H7 (cell line): ENCODE data around the gene TCP11L2. TPM values are rescaled to one million over a fixed set of nuclear protein-coding genes. Genes with fewer than 3 reads are reported as not detected.
A peak's percentile ranks its signal among the peaks of the same experiment; 100 is the strongest.

Experiments used
- DNase-seq: peaks from one replicate; pipeline ENCODE4 v3.0.0; 2012
- H3K27me3 ChIP-seq: 2 replicates; pipeline ENCODE4 v1.6.0; 2011; ENCODE audit warnings: mild to moderate bottlenecking, low read length; ENCODE audit not compliant: control insufficient read depth, insufficient read depth
- H3K36me3 ChIP-seq: replicated peaks from 2 replicates; pipeline ENCODE4 v1.5.1; 2011; ENCODE audit warnings: low read length; ENCODE audit not compliant: control insufficient read depth, insufficient read depth
- H3K4me3 ChIP-seq: 2 replicates; pipeline ENCODE4 v1.5.1; 2011; ENCODE audit warnings: low read depth, mild to moderate bottlenecking, control low read depth, low read length, moderate library complexity; ENCODE audit not compliant: insufficient read depth
- total RNA-seq: library from RNA; depleted of rRNA; stranded (reverse); fragments of >200 nt; shearing (Covaris generic); gene quantifications from 2 replicates; pipeline ENCODE4 v1.2.3, GENCODE V29; 2014; rRNA removed

The TCP11L2 gene
- total RNA-seq: 6.9 and 8.3 TPM in 2 replicates

DNA sequence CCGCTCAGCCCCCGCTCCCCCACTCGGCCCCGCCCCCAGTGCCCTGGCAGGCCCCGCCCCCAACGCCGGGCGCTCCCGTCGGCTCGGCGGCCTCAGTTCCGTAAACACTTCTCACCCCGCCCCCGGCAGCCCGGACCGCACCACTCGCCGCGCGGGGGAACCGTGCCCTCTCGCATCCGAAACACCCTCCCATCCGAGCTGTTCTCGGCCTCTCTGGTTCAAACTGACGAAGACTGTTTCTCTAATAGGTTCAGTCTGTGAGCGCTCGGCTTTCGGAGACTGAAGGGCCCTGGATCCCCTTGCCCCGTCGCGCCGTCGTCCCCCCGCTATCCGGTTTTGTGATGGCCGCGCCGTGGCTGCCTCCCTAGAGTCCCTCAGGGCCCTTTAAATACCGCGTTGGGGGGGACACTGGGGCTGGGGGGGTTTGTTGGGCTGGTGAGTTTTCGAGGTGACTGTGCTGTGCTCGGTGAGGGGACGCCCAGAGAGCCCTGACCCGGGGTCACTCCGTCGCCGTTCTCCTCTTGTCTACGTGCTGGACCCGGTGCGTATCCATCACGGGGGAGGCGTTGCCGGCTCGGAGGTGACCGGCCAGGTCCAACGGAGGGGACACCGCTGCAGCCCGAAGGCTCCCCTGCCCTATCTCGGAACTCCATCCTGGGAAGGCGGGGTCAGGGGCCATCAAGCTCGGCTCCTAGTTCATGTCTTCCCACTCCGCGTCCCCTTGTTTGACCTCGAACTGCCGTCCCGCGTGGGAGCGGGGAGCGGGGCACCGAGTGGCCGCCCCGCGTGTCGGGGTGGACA lies at the start of gene TCP11L2:
TCP11L2 (plus strand) TSS at position 333 of the 801 bp plus-strand sequence. CDS start 8,343 bp downstream, outside the sequence.
- DNase-seq: peak; percentile 95
- H3K4me3 ChIP-seq: peak within 1 kb of the TSS; percentile 81
- H3K27me3 ChIP-seq: no peaks in the 10 kb centered on the region
- H3K36me3 ChIP-seq: no peaks in the 10 kb centered on the region

DNA sequence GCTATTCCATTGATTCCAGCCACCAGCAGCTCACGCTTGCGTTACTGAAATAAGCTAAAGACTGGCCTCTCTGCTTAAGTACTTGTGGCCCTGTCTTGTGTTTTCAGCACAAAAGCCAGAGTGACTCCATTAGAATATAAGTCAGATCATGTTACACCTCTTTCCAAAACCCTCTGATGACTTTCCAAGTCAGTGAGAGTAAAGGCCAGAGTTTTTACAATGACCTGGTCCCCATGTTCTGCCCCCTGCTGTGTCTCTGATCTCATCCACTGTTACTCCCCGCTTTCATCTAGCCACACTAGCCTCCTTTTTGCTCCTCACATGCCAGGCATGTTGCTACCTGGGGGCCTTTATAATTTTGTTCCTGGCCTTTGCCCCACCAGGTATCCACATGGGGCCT lies 47.8 kb upstream of the TCP11L2 start:
- Histone ChIP-seq H3K27me3 (no peaks in the 10 kb centered on the region), H3K4me3 (no peak overlapping the region), H3K36me3 (no peaks in the 10 kb centered on the region)
- peak; percentile 60 for DNase-seq

DNA sequence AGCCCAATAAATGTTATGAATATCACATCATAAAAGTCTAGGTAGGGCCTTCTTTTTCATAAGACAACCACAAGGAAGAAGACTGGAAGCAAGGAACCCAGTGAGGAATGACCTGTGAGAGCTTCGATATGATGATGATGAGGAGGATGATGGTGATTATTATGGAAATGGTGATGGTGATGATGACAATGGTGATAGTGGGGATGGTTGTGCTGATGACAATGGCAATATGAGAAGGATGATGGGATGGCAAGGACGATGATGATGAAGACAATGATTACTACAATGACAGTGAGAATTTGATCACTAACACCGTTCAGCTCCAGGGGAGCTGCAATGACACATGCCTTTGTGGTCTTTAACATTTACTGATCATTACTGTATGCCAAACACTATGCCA lies 47.0 kb upstream of the TCP11L2 start:
- no peak overlapping the region for H3K4me3 ChIP-seq
- no peaks in the 10 kb centered on the region for H3K36me3 ChIP-seq
- DNase-seq: no peak
- H3K27me3 ChIP-seq: no peaks in the 10 kb centered on the region

DNA sequence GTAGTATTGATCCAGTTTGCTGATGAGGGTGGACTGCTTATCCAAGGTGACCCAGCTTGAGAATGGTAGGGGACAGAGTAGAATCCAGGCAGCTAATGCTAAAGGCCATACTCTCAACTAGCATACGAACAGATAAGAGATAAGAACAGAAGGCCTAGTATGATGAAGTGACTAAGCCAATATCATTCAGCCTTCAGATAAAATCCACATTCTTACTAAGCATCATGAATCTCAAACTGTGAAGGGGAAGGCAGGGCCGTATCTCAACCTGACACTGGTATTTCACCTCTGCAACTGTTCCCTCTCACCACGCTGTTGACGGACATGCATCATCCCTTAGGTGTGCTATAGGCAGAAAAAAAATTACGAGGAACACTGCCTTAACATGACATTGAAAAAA lies 46.6 kb upstream of the TCP11L2 start:
- no peak for DNase-seq
- no peak overlapping the region for H3K4me3 ChIP-seq
- no peaks in the 10 kb centered on the region for H3K36me3 ChIP-seq
- H3K27me3 ChIP-seq: no peaks in the 10 kb centered on the region

DNA sequence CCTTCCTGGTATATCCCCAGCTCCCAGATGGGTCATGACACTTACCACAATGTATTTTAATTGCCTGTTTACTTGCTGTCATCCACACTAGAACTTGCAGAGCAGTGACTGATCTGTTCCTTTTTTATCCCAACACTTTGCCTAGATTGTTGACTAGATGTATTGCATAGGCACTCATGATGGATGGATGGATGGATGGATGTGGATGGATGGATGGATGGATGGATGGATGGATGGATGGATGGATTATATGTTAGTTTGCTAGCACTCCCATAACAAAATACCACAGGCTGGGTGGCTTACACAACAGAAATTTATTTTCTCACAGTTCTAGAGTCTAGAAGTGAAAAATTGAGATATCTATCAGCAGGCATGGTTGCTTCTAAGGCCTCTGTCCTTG lies 46.0 kb upstream of the TCP11L2 start:
- no peaks in the 10 kb centered on the region for H3K36me3 ChIP-seq
- no peak overlapping the region for H3K4me3 ChIP-seq
- DNase-seq: no peak
- no peaks in the 10 kb centered on the region for H3K27me3 ChIP-seq

DNA sequence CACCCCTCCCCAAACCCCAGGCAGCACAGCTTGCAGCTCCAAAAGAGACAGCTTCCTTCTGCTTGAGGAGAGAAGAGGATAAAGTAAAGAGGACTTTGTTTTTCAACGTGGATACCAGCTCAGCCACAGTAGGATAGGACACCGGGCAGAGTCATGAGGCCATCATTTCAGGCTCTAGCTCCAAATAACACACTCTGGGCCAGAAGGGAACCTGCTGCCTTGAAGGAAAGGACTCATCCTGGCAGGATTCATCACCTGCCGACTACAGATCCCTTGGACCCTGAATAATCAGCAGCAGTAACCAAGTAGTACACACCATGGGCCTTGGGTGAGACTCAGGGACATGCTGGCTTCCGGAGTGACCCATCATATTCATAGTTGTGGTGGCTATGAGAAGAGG lies 44.3 kb upstream of the TCP11L2 start:
- Histone ChIP-seq H3K27me3 (no peaks in the 10 kb centered on the region), H3K36me3 (no peaks in the 10 kb centered on the region), H3K4me3 (no peak overlapping the region)
- DNase-seq: no peak

DNA sequence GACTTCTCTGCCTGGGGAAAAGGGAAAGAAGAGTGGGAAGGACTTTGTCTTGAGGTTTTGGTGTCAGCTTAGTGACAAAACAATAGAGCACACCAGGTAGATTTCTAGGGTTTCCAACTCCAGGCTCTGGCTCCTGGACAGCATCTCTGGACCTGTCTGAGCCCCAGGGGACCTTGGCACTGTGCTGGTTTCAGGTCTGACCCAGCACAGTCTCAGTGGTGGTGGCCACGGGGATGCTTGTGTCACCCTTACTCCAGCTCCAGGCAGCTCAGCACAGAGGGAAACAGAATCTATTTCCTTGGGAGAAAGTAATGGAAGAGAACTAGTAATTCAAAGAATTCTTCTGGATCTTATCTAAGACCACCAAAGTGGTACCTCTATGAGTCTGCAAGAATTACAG lies 43.6 kb upstream of the TCP11L2 start:
- H3K27me3 ChIP-seq: no peaks in the 10 kb centered on the region
- no peak overlapping the region for H3K4me3 ChIP-seq
- no peaks in the 10 kb centered on the region for H3K36me3 ChIP-seq
- DNase-seq: no peak

DNA sequence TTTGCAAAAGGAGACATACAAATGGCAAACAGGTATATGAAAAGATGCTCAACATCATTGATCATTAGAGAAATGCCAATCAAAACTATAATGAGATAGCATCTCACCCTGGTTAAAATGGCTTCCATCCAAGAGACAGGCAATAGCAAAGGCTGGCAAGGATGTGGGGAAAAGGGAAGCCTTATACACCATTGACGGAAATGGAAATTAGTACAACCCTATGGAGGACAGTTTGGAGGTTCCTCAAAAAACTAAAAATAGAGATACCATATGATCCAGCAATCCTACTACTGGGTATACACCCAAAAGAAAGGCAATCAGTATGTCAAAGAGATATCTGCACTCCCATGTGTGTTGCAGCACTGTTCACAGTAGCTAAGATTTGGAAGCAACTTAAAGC lies 37.4 kb upstream of the TCP11L2 start:
- Histone ChIP-seq H3K36me3 (no peaks in the 10 kb centered on the region), H3K27me3 (no peaks in the 10 kb centered on the region), H3K4me3 (no peak overlapping the region)
- no peak for DNase-seq

DNA sequence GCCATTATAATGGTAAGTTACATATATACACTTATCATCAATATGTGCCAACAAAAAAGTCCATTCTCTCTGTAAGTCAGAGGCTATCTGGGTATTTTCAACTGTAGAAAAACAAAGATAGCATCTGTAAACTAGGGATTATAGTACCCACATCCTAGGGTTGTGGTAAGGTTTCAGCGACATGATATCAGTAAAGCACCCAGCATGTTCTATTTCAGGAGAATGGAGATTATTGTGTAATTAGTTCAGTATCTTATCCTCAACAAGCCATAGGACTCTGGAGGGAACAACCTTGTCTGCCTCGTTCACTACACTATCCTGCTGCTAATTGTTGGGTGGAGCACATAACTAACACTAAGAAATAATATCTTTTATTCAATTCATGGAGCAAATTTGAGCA lies 35.0 kb upstream of the TCP11L2 start:
- no peaks in the 10 kb centered on the region for H3K36me3 ChIP-seq
- no peak overlapping the region for H3K4me3 ChIP-seq
- no peaks in the 10 kb centered on the region for H3K27me3 ChIP-seq
- DNase-seq: no peak

DNA sequence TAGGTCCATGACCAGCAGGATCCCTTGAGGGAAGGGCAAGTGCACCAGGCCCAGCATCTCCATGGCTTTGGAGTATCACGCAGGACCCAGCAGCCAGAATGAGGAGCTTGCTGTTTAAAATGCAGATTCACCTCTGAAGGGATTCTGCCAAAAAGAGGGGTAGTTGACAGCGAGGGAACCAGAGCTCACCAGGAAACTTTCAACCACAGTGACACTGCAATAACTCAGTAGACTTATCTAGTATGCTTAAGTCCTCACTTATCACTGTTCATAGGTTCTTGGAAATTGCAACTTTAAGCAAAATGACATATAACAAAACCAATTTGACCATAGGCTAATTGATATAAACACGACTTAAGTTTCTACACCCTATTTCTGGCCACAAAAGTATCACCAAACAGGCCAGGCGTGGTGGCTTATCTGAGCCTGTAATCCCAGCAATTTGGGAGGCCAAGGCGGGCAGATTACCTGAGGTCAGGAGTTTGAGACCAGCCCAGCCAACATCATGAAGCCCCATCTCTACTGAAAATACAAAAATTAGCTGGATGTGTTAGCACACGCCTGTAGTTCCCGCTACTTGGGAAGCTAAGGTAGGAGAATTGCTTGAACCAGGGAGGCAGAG lies 33.3 kb upstream of the TCP11L2 start:
- Histone ChIP-seq H3K4me3 (no peak overlapping the region), H3K36me3 (no peaks in the 10 kb centered on the region), H3K27me3 (no peaks in the 10 kb centered on the region)
- no peak for DNase-seq

DNA sequence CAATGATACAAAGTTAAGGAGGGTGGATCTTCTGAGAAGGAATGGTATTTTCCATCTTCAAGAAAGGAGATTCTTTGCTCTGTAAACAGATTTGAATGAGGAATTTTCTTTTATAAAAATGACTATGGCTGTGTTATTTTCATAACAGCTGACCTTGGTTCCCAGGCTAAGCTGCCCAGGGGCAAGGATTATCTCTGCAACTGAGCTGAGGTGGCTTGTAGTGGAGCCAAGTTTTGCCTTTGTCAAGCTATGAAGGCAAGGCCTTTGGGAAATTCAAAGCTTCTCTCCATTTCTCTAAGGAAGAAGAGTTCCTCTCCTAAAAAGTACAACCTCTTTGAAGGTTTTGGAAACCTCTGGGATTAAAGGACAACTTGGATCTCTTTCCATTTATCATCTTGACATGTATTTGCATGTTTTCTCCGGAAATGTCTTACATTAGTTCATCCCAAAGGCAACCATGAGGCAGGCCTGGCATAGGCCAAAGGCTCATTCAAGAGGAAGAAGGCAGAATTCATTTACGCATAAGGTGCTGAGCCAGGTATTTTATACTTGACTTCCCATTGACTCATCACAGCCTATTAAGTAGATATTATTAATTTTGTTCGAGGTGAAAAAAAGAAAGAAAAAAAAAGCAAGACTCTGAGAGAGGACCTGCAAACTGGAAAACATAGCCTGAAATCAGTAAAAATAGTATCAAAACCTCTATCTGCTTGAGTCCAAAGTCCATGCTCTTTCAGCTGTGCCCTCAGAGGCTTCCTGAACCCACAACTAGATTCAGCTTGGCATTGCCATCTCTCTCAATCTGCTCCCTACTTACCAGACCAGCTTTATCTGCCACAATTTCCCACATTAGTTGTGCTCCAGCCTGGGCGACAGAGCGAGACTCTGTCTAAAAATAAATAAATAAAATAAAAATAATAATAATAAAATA lies 30.7 kb upstream of the TCP11L2 start:
- Histone ChIP-seq H3K36me3 (no peaks in the 10 kb centered on the region), H3K4me3 (no peak overlapping the region), H3K27me3 (no peaks in the 10 kb centered on the region)
- no peak for DNase-seq

DNA sequence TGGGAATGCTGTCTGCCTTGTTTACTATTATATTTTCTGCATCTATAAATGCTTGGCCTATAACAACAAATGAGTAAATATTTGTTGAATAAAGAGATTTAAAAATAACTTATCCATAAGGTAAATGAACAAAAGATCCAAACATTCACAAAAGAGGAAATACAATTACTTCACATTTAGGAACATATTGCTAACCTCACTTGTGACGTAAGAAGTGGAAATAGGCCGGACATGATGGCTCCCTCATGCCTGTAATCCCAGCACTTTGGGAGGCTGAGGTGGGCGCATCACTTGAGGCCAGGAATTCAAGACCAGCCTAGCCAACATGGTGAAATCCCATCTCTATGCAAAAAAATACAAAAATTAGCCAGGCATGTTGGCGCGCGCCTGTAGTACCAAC lies 29.0 kb upstream of the TCP11L2 start:
- H3K4me3 ChIP-seq: no peak overlapping the region
- DNase-seq: no peak
- no peaks in the 10 kb centered on the region for H3K27me3 ChIP-seq
- H3K36me3 ChIP-seq: no peaks in the 10 kb centered on the region

DNA sequence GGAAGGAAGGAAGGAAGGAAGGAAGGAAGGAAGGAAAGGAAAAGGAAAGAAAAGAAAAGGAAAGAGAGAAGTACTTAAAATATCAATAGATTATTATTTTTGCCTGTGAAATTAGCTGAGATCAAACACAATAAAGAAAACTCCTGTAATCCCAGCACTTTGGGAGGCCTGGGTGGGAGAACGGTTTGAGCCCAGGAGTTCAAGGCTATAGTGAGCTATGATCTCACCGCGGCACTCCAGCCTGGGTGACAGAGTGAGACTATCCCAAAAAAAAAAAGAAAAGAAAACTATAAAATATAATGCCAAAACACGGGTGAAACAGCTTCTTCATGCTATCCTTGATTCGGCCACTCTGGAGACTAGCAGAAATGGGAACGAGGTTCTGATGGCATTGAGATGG lies 28.5 kb upstream of the TCP11L2 start:
- no peak for DNase-seq

DNA sequence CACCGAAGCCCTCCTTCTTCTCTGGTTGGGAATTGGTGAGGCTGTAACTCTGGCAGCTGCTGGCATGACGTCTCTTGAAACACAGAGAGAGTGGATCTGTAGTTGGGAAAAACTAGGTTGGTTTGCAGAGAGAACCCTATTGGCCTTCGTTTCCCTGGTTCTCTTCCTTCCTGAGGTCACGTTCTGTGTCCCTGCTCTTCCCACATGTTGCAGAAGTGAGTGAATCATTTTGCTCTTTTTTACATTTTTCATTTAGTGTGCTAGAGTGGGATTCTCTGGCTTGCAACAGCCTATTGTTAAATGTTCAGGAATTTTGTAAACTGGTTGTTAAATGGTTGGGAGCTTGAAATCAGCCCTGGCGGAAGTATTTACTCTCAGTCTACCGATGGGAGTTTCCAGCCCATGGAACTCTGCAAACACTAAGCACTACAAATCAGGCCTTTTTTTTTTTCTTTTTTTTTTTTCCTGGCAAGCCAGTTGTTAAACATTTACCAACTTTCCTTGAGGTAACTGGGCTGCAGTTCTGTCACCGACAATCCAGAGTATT lies 27.9 kb upstream of the TCP11L2 start:
- H3K27me3 ChIP-seq: no peaks in the 10 kb centered on the region
- no peak for DNase-seq
- no peak overlapping the region for H3K4me3 ChIP-seq
- no peaks in the 10 kb centered on the region for H3K36me3 ChIP-seq

More for the DNA sequence above, 28.5 kb upstream of the TCP11L2 start:
- Histone ChIP-seq H3K27me3 (no peaks in the 10 kb centered on the region), H3K36me3 (no peaks in the 10 kb centered on the region), H3K4me3 (no peak overlapping the region)
